Heart left ventricle (tissue), 16 donors: ENCODE measurements around the gene RBP2. TPM values are rescaled to one million over a fixed set of nuclear protein-coding genes. Genes with fewer than 3 reads are reported as not detected.

Experiments
- ATAC-seq, 4 donors: fragments of 200-7000 bp; cut with Tn5 transposase; one replicate each; pipeline ENCODE4 v1.9.1; 2020 to 2022; ENCODE audit warnings: moderate library complexity in 4 of 4, mild to moderate bottlenecking in 3 of 4, moderate number of reproducible peaks in 1 of 4
- DNase-seq, 5 donors: peaks; one replicate each; pipeline ENCODE4 v3.0.0-alpha.2; 2020
- H3K27ac ChIP-seq, 12 donors: fragments of 200-600 bp; sonication (generic) in 4 of 12; one replicate each; pipeline versions ENCODE4 v1.5.0 to v1.8.0; 2016 to 2022; ENCODE audit warnings: mild to moderate bottlenecking in 2 of 12
- H3K27me3 ChIP-seq, 9 donors: fragments of 200-600 bp; sonication (generic) in 2 of 9; one replicate each; pipeline versions ENCODE4 v1.5.1 to v1.8.0; 2016 to 2022; ENCODE audit warnings: mild to moderate bottlenecking in 3 of 9
- H3K36me3 ChIP-seq, 9 donors: fragments of 200-600 bp; sonication (generic) in 2 of 9; one replicate each; pipeline versions ENCODE4 v1.5.0 to v1.8.0; 2018 to 2022; ENCODE audit warnings: mild to moderate bottlenecking in 2 of 9
- H3K4me1 ChIP-seq, 12 donors: fragments of 200-600 bp; sonication (generic) in 4 of 12; one replicate each; pipeline versions ENCODE4 v1.5.0 to v1.8.0; 2016 to 2022; ENCODE audit warnings: mild to moderate bottlenecking in 3 of 12
- H3K4me3 ChIP-seq, 12 donors: fragments of 200-600 bp; sonication (generic) in 4 of 12; one replicate each; pipeline versions ENCODE4 v1.5.0 to v1.8.0; 2017 to 2022; ENCODE audit warnings: mild to moderate bottlenecking in 9 of 12, moderate library complexity in 4 of 12
- H3K9me3 ChIP-seq, 12 donors: fragments of 200-600 bp; sonication (generic) in 4 of 12; one replicate each; pipeline versions ENCODE4 v1.5.0 to v1.8.0; 2016 to 2022; ENCODE audit warnings: mild to moderate bottlenecking in 1 of 12
- CTCF ChIP-seq, 12 donors: fragments of 200-600 bp; sonication (generic) in 4 of 12; IDR thresholded peaks; one replicate each; pipeline versions ENCODE4 v1.5.0 to v1.8.0; 2018 to 2022; ENCODE audit warnings: antibody characterized with exemption in 12 of 12, mild to moderate bottlenecking in 5 of 12
- POLR2A ChIP-seq, 2 donors: fragments of 450-650 bp; IDR thresholded peaks; one replicate each; pipeline ENCODE4 v1.6.1; 2017; ENCODE audit warnings: antibody characterized with exemption in 2 of 2, mild to moderate bottlenecking in 2 of 2, moderate library complexity in 2 of 2
- WGBS, 4 donors: extraction: QIAGEN DNeasy Blood & Tissue Kit in 2 of 4; methylation state at CpG; one replicate each; pipeline versions ENCODE4 v1.1.5 to v1.1.7; 2013 to 2018; 5-methylcytosine and 5-hydroxymethylcytosine counted together
- intact Hi-C, 10 donors: fragments of 100-400 bp; cut with DNase I; formaldehyde crosslinking; loops; one replicate each; pipeline versions ENCODE4 v1.11.1 to v1.14.2; 2022
- polyA plus RNA-seq, 2 donors: library from polyadenylated mRNA; stranded (reverse); fragments of 200-250 nt; gene quantifications; one replicate each; pipeline ENCODE4 v1.2.3, GENCODE V29; 2013
- total RNA-seq, 9 donors: library from RNA; depleted of rRNA in 2 of 9; stranded (reverse); fragments of >200 nt in 2 of 9; fragmentation: NEBNext Ultra II Directional in 3 of 9; extraction: Animal tissue kit (Norgen Biotek cat#: 25700) in 3 of 9; gene quantifications; one replicate each; pipeline versions ENCODE4 v1.1.0 to v1.2.4, GENCODE V29; 2016 to 2023
- donor health status: ischemic (EF 13 %, LVEDD 7.1; RV severe dilation, severe dysfunction).
- donor health status: healthy with polysubstance abuse.
- donor health status: DM: no; HTN: yes; CAD: no.
- donor health status: DM: no; HTN: no; CAD: no.
- donor health status: ischemic (EF 25% LVEDD 6.9; RV normal size, moderate dysfunction).
- donor health status: ischemic (EF 25% LVEDD 5.7; RV mildly dilated, moderate dysfunction).
- donor health status: healthy.
- donor health status: DM: yes; HTN: yes; CAD: no.
- donor health status: ischemic (EF 35%, LVEDD 5.7; RV mildly dilated, moderate dysfunction).
- donor health status: nonischemic (EF 11% LVEDD 7.7; RV severe dilation, severe dysfunction).
- donor health status: DM: yes; HTN: yes; CAD: no.
- donor health status: PGD.
- donor health status: ischemic (EF 29% LVEDD 5.4; RV normal size, mild dysfunction).
- donor health status: nonischemic (EF 23%, LVEDD 6.1; RV moderate dilation, normal function).

RBP2 gene
- total and polyA plus RNA-seq, 11 donors: 0.25 TPM; not detected in 10

GRCh38 chr3:139465636-139466035, 10.7 kb downstream of the RBP2 start:
- no peak for TF ChIP-seq CTCF (IDR thresholded peaks at IDR 0.05)
- no peak for TF ChIP-seq POLR2A (IDR thresholded peaks at IDR 0.05)
- no peak overlapping the region for H3K27ac ChIP-seq

GRCh38 chr3:139463466-139463865, 12.8 kb downstream of the RBP2 start:
- TF ChIP-seq CTCF (IDR thresholded peaks at IDR 0.05) (no peak), POLR2A (IDR thresholded peaks at IDR 0.05) (no peak)
- Histone ChIP-seq H3K4me3 (no peak overlapping the region), H3K9me3 (no peaks in the 10 kb centered on the region), H3K27me3 (no peaks in the 10 kb centered on the region), H3K4me1 (peaks cover 0 to 7% (median 0%) of the 10 kb centered on the region in 12 donors), H3K27ac (no peak overlapping the region), H3K36me3 (no peaks in the 10 kb centered on the region)
- intact Hi-C loops: no loop called here
- ATAC-seq (no peak), DNase-seq (no peak)
- 63 to 100% (median 80%) methylated on average over 3 of the region's 3 CpGs for WGBS, 4 donors

More at GRCh38 chr3:139465636-139466035, 10.7 kb downstream of the RBP2 start:
- intact Hi-C loops: no loop called here
- ATAC-seq (no peak), DNase-seq (no peak)
- no peaks in the 10 kb centered on the region for H3K36me3 ChIP-seq
- no peaks in the 10 kb centered on the region for H3K9me3 ChIP-seq
- no peaks in the 10 kb centered on the region for H3K27me3 ChIP-seq
- peaks cover 0 to 1% (median 0%) of the 10 kb centered on the region in 12 donors for H3K4me1 ChIP-seq
- 85 to 94% (median 91%) methylated on average over 7 of the region's 7 CpGs for WGBS, 4 donors
- no peak overlapping the region for H3K4me3 ChIP-seq

GRCh38 chr3:139460529-139460928, 15.8 kb downstream of the RBP2 start:
- ATAC-seq: peak in 3 of 4 donors; percentile 53 to 63 (median 56)
- Histone ChIP-seq H3K4me1 (peaks cover 0 to 7% (median 0%) of the 10 kb centered on the region in 12 donors), H3K4me3 (no peak overlapping the region), H3K9me3 (no peaks in the 10 kb centered on the region), H3K36me3 (no peaks in the 10 kb centered on the region), H3K27me3 (no peaks in the 10 kb centered on the region), H3K27ac (no peak overlapping the region)
- peak in 1 of 5 donors; percentile 54 for DNase-seq
- 50 to 63% (median 55%) methylated on average over 2 of the region's 2 CpGs for WGBS, 4 donors
- TF ChIP-seq POLR2A (IDR thresholded peaks at IDR 0.05) (no peak), CTCF (IDR thresholded peaks at IDR 0.05) (no peak)
- intact Hi-C loops: no loop called here

- DNase-seq (no peak), ATAC-seq (no peak)
- H3K36me3 ChIP-seq: no peaks in the 10 kb centered on the region
- no peak overlapping the region for H3K27ac ChIP-seq
- no peaks in the 10 kb centered on the region for H3K27me3 ChIP-seq
- intact Hi-C loops: no loop called here
- no peak overlapping the region for H3K4me3 ChIP-seq
- TF ChIP-seq POLR2A (IDR thresholded peaks at IDR 0.05): no peak
- no peak for TF ChIP-seq CTCF (IDR thresholded peaks at IDR 0.05)
- no peaks in the 10 kb centered on the region for H3K9me3 ChIP-seq
- peaks cover 0 to 7% (median 0%) of the 10 kb centered on the region in 12 donors for H3K4me1 ChIP-seq
Measured at GRCh38 chr3:139460076-139460475, 16.2 kb downstream of the RBP2 start.
